Ishikawa (cell line): ENCODE measurements around the gene KAT7.

ENCODE experiments used
- CEBPB ChIP-seq: IDR thresholded peaks from 2 replicates; pipeline ENCODE4 v1.6.1; 2012
- CREB1 ChIP-seq: IDR thresholded peaks from 2 replicates; pipeline ENCODE4 v1.6.1; 2012; ENCODE audit warnings: low read depth
- EGR1 ChIP-seq: IDR thresholded peaks from 2 replicates; pipeline ENCODE4 v1.6.1; 2012
- EP300 ChIP-seq: IDR thresholded peaks from 2 replicates; pipeline ENCODE4 v1.6.1; 2012; ENCODE audit warnings: borderline replicate concordance
- FOXM1 ChIP-seq: IDR thresholded peaks from 2 replicates; pipeline ENCODE4 v1.6.1; 2012; ENCODE audit warnings: low read depth, borderline replicate concordance
- MAX ChIP-seq: IDR thresholded peaks from 2 replicates; pipeline ENCODE4 v1.6.1; 2012
- NFIC ChIP-seq: IDR thresholded peaks from 2 replicates; pipeline ENCODE4 v1.6.1; 2012
- RAD21 ChIP-seq: IDR thresholded peaks from 2 replicates; pipeline ENCODE4 v1.6.1; 2012; ENCODE audit warnings: low read depth
- REST ChIP-seq: IDR thresholded peaks from 2 replicates; pipeline ENCODE4 v1.6.1; 2012; ENCODE audit warnings: low read depth, mild to moderate bottlenecking
- TAF1 ChIP-seq: IDR thresholded peaks from 2 replicates; pipeline ENCODE4 v1.6.1; 2012; ENCODE audit warnings: low read depth, mild to moderate bottlenecking
- TCF12 ChIP-seq: IDR thresholded peaks from 2 replicates; pipeline ENCODE4 v1.6.1; 2012; ENCODE audit warnings: low read depth
- TEAD4 ChIP-seq: IDR thresholded peaks from 2 replicates; pipeline ENCODE4 v1.6.1; 2012
- USF1 ChIP-seq: IDR thresholded peaks from 2 replicates; pipeline ENCODE4 v1.6.1; 2012
- YY1 ChIP-seq: IDR thresholded peaks from 2 replicates; pipeline ENCODE4 v1.6.1; 2012; ENCODE audit warnings: low read depth
- ZBTB7A ChIP-seq: IDR thresholded peaks from 2 replicates; pipeline ENCODE4 v1.6.1; 2012; ENCODE audit warnings: low read depth

KAT7 gene

GRCh38 chr17:49741692-49742076 is 46.8 kb upstream of the KAT7 start:
- TF ChIP-seq TAF1: no peak
- no peak for TF ChIP-seq CEBPB
- TF ChIP-seq USF1: no peak
- no peak for TF ChIP-seq CREB1

GRCh38 chr17:49742166-49742638 is 46.3 kb upstream of the KAT7 start:
- TF ChIP-seq MAX (no peak), TAF1 (no peak), FOXM1 (no peak), YY1 (no peak)

GRCh38 chr17:49745175-49746139 is 43.0 kb upstream of the KAT7 start:
- TF ChIP-seq TEAD4: no peak
- TF ChIP-seq CEBPB: no peak
- TF ChIP-seq FOXM1: no peak
- TF ChIP-seq RAD21: no peak
- no peak for TF ChIP-seq USF1
- TF ChIP-seq ZBTB7A: no peak
- TF ChIP-seq NFIC: no peak
- no peak for TF ChIP-seq TCF12
- no peak for TF ChIP-seq MAX
- no peak for TF ChIP-seq EGR1
- no peak for TF ChIP-seq CREB1
- no peak for TF ChIP-seq TAF1
- TF ChIP-seq EP300: no peak
- no peak for TF ChIP-seq REST
- TF ChIP-seq YY1: no peak

GRCh38 chr17:49746791-49747490 is 41.5 kb upstream of the KAT7 start:
- TF ChIP-seq FOXM1 (no peak), EP300 (no peak), YY1 (no peak), TCF12 (no peak), TAF1 (no peak), MAX (no peak), RAD21 (no peak), EGR1 (no peak), NFIC (no peak), TEAD4 (no peak)

GRCh38 chr17:49747632-49748031 is 40.8 kb upstream of the KAT7 start:
- TF ChIP-seq FOXM1: no peak
- TF ChIP-seq TAF1: no peak
- no peak for TF ChIP-seq EGR1
- TF ChIP-seq MAX: no peak
- TF ChIP-seq YY1: no peak
- TF ChIP-seq RAD21: no peak
- TF ChIP-seq EP300: no peak
- TF ChIP-seq NFIC: no peak
- TF ChIP-seq ZBTB7A: no peak

- TF ChIP-seq TAF1: no peak
- no peak for TF ChIP-seq YY1
- TF ChIP-seq REST: no peak
- no peak for TF ChIP-seq RAD21
- no peak for TF ChIP-seq ZBTB7A
- no peak for TF ChIP-seq TEAD4
- TF ChIP-seq EP300: no peak
- TF ChIP-seq CREB1: no peak
- TF ChIP-seq TCF12: no peak
- no peak for TF ChIP-seq FOXM1
Observed at GRCh38 chr17:49748223-49748622, 40.3 kb upstream of the KAT7 start.
